Neural cell (in vitro differentiated cells): ENCODE data around the gene DKK1. TPM values are rescaled to one million over a fixed set of nuclear protein-coding genes. Genes with fewer than 3 reads are reported as not detected.

ENCODE experiments used
- H2AFZ ChIP-seq: fragments of 200-600, 300-800 bp; sonication (generic), shearing (Covaris generic); 2 replicates; pipeline ENCODE4 v1.6.0; 2014; ENCODE audit warnings: low read depth, mild to moderate bottlenecking, antibody characterized with exemption, low read length, moderate library complexity
- H3F3A ChIP-seq: fragments of 200-600 bp; shearing (Covaris generic); 2 replicates; pipeline ENCODE4 v1.6.1; 2016; ENCODE audit warnings: mild to moderate bottlenecking, moderate library complexity, mixed read lengths, antibody characterized with exemption, low read length; ENCODE audit not compliant: insufficient read depth, poor library complexity, severe bottlenecking
- H3K27ac ChIP-seq: fragments of 200-600, 300-800 bp; sonication (generic), shearing (Covaris generic); 2 replicates; pipeline ENCODE4 v1.5.1; 2014; ENCODE audit warnings: mild to moderate bottlenecking, low read length, moderate library complexity
- H3K27me3 ChIP-seq: fragments of 300-800, 200-600 bp; sonication (generic), shearing (Covaris generic); 2 replicates; pipeline ENCODE4 v1.6.0; 2014; ENCODE audit warnings: mild to moderate bottlenecking, low read depth, low read length, moderate library complexity; ENCODE audit not compliant: insufficient read depth
- H3K36me3 ChIP-seq: fragments of 300-800, 200-600 bp; sonication (generic), shearing (Covaris generic); 2 replicates; pipeline ENCODE4 v1.5.1; 2014; ENCODE audit warnings: mild to moderate bottlenecking, antibody characterized with exemption, low read length, moderate library complexity; ENCODE audit not compliant: insufficient read depth
- H3K4me2 ChIP-seq: fragments of 300-800, 200-600 bp; sonication (generic), shearing (Covaris generic); 2 replicates; pipeline ENCODE4 v1.6.0; 2014; ENCODE audit warnings: mild to moderate bottlenecking, low read length
- H3K4me3 ChIP-seq: fragments of 300-800, 200-600 bp; sonication (generic), shearing (Covaris generic); 2 replicates; pipeline ENCODE4 v1.5.1; 2014; ENCODE audit warnings: mild to moderate bottlenecking, low read length, moderate library complexity
- H3K79me2 ChIP-seq: fragments of 200-600 bp; shearing (Covaris generic); replicated peaks from 2 replicates; pipeline ENCODE4 v1.6.0; 2014; ENCODE audit warnings: mild to moderate bottlenecking, low read length, moderate library complexity; ENCODE audit not compliant: insufficient read depth
- H3K9ac ChIP-seq: fragments of 300-800, 200-600 bp; sonication (generic), shearing (Covaris generic); 2 replicates; pipeline ENCODE4 v1.6.1; 2016; ENCODE audit warnings: mild to moderate bottlenecking, low read length, mixed read lengths
- H3K9me2 ChIP-seq: fragments of 200-600 bp; shearing (Covaris generic); 2 replicates; pipeline ENCODE4 v1.6.1; 2016; ENCODE audit warnings: mild to moderate bottlenecking, low read length, mixed read lengths; ENCODE audit not compliant: insufficient read depth
- H3K9me3 ChIP-seq: fragments of 200-600, 300-800 bp; sonication (generic), shearing (Covaris generic); 2 replicates; pipeline ENCODE4 v1.6.1; 2016; ENCODE audit warnings: mild to moderate bottlenecking, mixed run types, low read length, moderate library complexity, mixed read lengths
- H4K20me1 ChIP-seq: fragments of 200-600 bp; shearing (Covaris generic); 2 replicates; pipeline ENCODE4 v1.6.1; 2016; ENCODE audit warnings: mild to moderate bottlenecking, mixed run types; ENCODE audit not compliant: insufficient read depth
- CTCF ChIP-seq: fragments of 450-650 bp; IDR thresholded peaks from 2 replicates; pipeline ENCODE4 v1.5.1; 2014; ENCODE audit warnings: antibody characterized with exemption, mild to moderate bottlenecking, moderate library complexity; ENCODE audit not compliant: poor library complexity, severe bottlenecking
- EP300 ChIP-seq: fragments of 450-650 bp; conservative IDR thresholded peaks from 2 replicates; pipeline ENCODE4 v1.6.1; 2014; ENCODE audit warnings: antibody characterized with exemption, mild to moderate bottlenecking, moderate library complexity; ENCODE audit not compliant: poor library complexity, severe bottlenecking
- EZH2 ChIP-seq: fragments of 200-600, 300-800 bp; shearing (Covaris generic), sonication (generic); IDR thresholded peaks from 2 replicates; pipeline ENCODE4 v1.6.1; 2014; ENCODE audit warnings: antibody characterized with exemption, low read length, borderline replicate concordance, mild to moderate bottlenecking; ENCODE audit not compliant: insufficient read depth, poor library complexity, severe bottlenecking
- MXI1 ChIP-seq: fragments of 450-650 bp; conservative IDR thresholded peaks from 2 replicates; pipeline ENCODE4 v1.6.1; 2014; ENCODE audit warnings: antibody characterized with exemption, mild to moderate bottlenecking; ENCODE audit not compliant: poor library complexity, severe bottlenecking
- POLR2AphosphoS5 ChIP-seq: IDR thresholded peaks from 2 replicates; pipeline ENCODE4 v1.6.1; 2012
- RAD21 ChIP-seq: fragments of 450-650 bp; conservative IDR thresholded peaks from 2 replicates; pipeline ENCODE4 v1.6.1; 2014; ENCODE audit warnings: antibody characterized with exemption, mild to moderate bottlenecking, moderate library complexity
- REST ChIP-seq: IDR thresholded peaks from 2 replicates; pipeline ENCODE4 v1.6.1; 2012; ENCODE audit warnings: borderline replicate concordance
- SMC3 ChIP-seq: fragments of 450-650 bp; conservative IDR thresholded peaks from 2 replicates; pipeline ENCODE4 v1.6.1; 2014; ENCODE audit warnings: antibody characterized with exemption, mild to moderate bottlenecking, moderate library complexity; ENCODE audit not compliant: poor library complexity
- TAF1 ChIP-seq: IDR thresholded peaks from 2 replicates; pipeline ENCODE4 v1.6.1; 2012; ENCODE audit warnings: low read depth
- polyA minus RNA-seq: library from RNA; depleted of rRNA, polyadenylated mRNA; stranded (reverse); fragments of >200 nt; gene quantifications from 2 replicates; pipeline ENCODE4 v1.2.3, GENCODE V29; 2014
- polyA plus RNA-seq: library from polyadenylated mRNA; depleted of rRNA; stranded (reverse); fragments of >200 nt; gene quantifications from 2 replicates; pipeline ENCODE4 v1.2.3, GENCODE V29; 2014

The DKK1 gene
- polyA plus RNA-seq = 0.12 TPM in 1 of 2 replicates, not detected in the other
- polyA minus RNA-seq = not detected in 2 replicates

GRCh38 chr10:52313933-52314821 lies at the start of gene DKK1:
TSS of gene DKK1 (plus strand) at chr10:52314281. CDS start at chr10:52314435, 154 bp downstream.
- H3K36me3 ChIP-seq = no peaks in the 10 kb centered on the region
- no peaks in the 10 kb centered on the region for H4K20me1 ChIP-seq
- no peaks in the 10 kb centered on the region for H3F3A ChIP-seq
- H3K9ac ChIP-seq = peak within 1 kb of the TSS; percentile 28
- H3K9me2 ChIP-seq = no peaks in the 10 kb centered on the region
- H3K9me3 ChIP-seq = no peaks in the 10 kb centered on the region
- no peak within 1 kb of the TSS for H3K27ac ChIP-seq
- TF ChIP-seq SMC3 = peak; percentile 36
- peak; percentile 73 for TF ChIP-seq CTCF
- peak; percentile 20 for TF ChIP-seq EZH2
- no peak for TF ChIP-seq POLR2AphosphoS5
- peak within 1 kb of the TSS; percentile 67 for H3K4me3 ChIP-seq
- H3K27me3 ChIP-seq = peaks cover 79% of the 10 kb centered on the region
- H2AFZ ChIP-seq = peak within 1 kb of the TSS; percentile 7
- no peaks in the 10 kb centered on the region for H3K79me2 ChIP-seq
- peak within 1 kb of the TSS; percentile 56 for H3K4me2 ChIP-seq

- H3K9ac ChIP-seq = no peak overlapping the region
- H3K79me2 ChIP-seq = no peaks in the 10 kb centered on the region
- H3K27ac ChIP-seq = no peak overlapping the region
- H3K4me2 ChIP-seq = no peak overlapping the region
- H2AFZ ChIP-seq = no peak overlapping the region
- no peaks in the 10 kb centered on the region for H3K36me3 ChIP-seq
- no peaks in the 10 kb centered on the region for H3F3A ChIP-seq
- H4K20me1 ChIP-seq = no peaks in the 10 kb centered on the region
- no peaks in the 10 kb centered on the region for H3K27me3 ChIP-seq
- H3K9me2 ChIP-seq = no peaks in the 10 kb centered on the region
- H3K9me3 ChIP-seq = no peaks in the 10 kb centered on the region
- no peak overlapping the region for H3K4me3 ChIP-seq
- TF ChIP-seq POLR2AphosphoS5 (no peak), TAF1 (no peak), EP300 (no peak), CTCF (no peak), REST (no peak), RAD21 (no peak), SMC3 (no peak), MXI1 (no peak), EZH2 (no peak)
Measured at GRCh38 chr10:52265131-52265926, 48.8 kb upstream of the DKK1 start.
